OCI-LY7 (cell line): Measurements from ENCODE around the gene SUPT3H. TPM values are rescaled to one million over a fixed set of nuclear protein-coding genes. Genes with fewer than 3 reads are reported as not detected.

Experiments used
- BruUV-seq: library from RNA; stranded (reverse); fragments of 400-500 nt; replicated peaks from 2 replicates; lab custom pipeline; 2021; lab: Mats Ljungman, UMichigan
- CTCF ChIA-PET: fragments of 300-600 bp; sonication (Branson Sonifier 250); formaldehyde crosslinking; loops from one replicate; lab custom pipeline; 2022; ENCODE audit warnings: antibody characterized with exemption; ENCODE audit not compliant: unreplicated experiment; lab: Charles Lee
- POLR2A ChIA-PET: fragments of 300-600 bp; sonication (Branson Sonifier 250); formaldehyde crosslinking; loops from one replicate; lab custom pipeline; 2022; ENCODE audit warnings: antibody characterized with exemption; lab: Charles Lee
- DNase-seq: peaks from one replicate; pipeline ENCODE4 v3.0.0-alpha.2; 2015; ENCODE audit warnings: low spot score
- H2AFZ ChIP-seq: fragments of 200-600 bp; sonication (generic), shearing (Covaris generic); 2 replicates; pipeline ENCODE4 v1.6.1; 2014; ENCODE audit warnings: mild to moderate bottlenecking, antibody characterized with exemption, low read length, moderate library complexity
- H3K27ac ChIP-seq: fragments of 200-600 bp; sonication (generic); 2 replicates; pipeline ENCODE4 v1.5.1; 2014; ENCODE audit warnings: mixed run types, low read depth, mild to moderate bottlenecking, moderate library complexity, low read length, inconsistent platforms; ENCODE audit not compliant: poor library complexity, severe bottlenecking
- H3K36me3 ChIP-seq: fragments of 200-600 bp; sonication (generic); 2 replicates; pipeline ENCODE4 v1.6.1; 2014; ENCODE audit warnings: mild to moderate bottlenecking, antibody characterized with exemption, low read length, moderate library complexity, mixed read lengths; ENCODE audit not compliant: insufficient read depth
- H3K4me1 ChIP-seq: fragments of 200-600 bp; sonication (generic); 2 replicates; pipeline ENCODE4 v1.5.1; 2014; ENCODE audit warnings: mild to moderate bottlenecking, low read length; ENCODE audit not compliant: insufficient read depth, poor library complexity, severe bottlenecking
- H3K4me2 ChIP-seq: fragments of 200-600 bp; sonication (generic); 2 replicates; pipeline ENCODE4 v1.6.1; 2014; ENCODE audit warnings: mild to moderate bottlenecking, low read length
- H3K4me3 ChIP-seq: fragments of 200-600 bp; sonication (generic); 2 replicates; pipeline ENCODE4 v1.5.1; 2014; ENCODE audit warnings: mild to moderate bottlenecking, low read depth, low read length; ENCODE audit not compliant: poor library complexity, severe bottlenecking
- H3K79me2 ChIP-seq: fragments of 200-600 bp; sonication (generic); 2 replicates; pipeline ENCODE4 v1.6.1; 2016; ENCODE audit warnings: low read depth, mild to moderate bottlenecking, low read length, moderate library complexity, mixed read lengths; ENCODE audit not compliant: insufficient read depth
- H3K9me2 ChIP-seq: fragments of 200-600 bp; sonication (generic); 2 replicates; pipeline ENCODE4 v1.6.1; 2016; ENCODE audit warnings: mild to moderate bottlenecking, low read length, mixed read lengths; ENCODE audit not compliant: insufficient read depth
- H3K9me3 ChIP-seq: fragments of 200-600 bp; sonication (generic); 2 replicates; pipeline ENCODE4 v1.6.1; 2014; ENCODE audit warnings: mild to moderate bottlenecking, mixed run types, low read length, mixed read lengths
- H4K20me1 ChIP-seq: fragments of 200-600 bp; sonication (generic); 2 replicates; pipeline ENCODE4 v1.6.1; 2014; ENCODE audit warnings: mild to moderate bottlenecking, antibody characterized with exemption, low read length, moderate library complexity, mixed read lengths; ENCODE audit not compliant: insufficient read depth
- CTCF ChIP-seq: fragments of 200-600 bp; sonication (generic); conservative IDR thresholded peaks from 2 replicates; pipeline ENCODE4 v1.5.1; 2014; ENCODE audit warnings: mild to moderate bottlenecking, antibody characterized with exemption, low read length, moderate library complexity, mixed read lengths
- EZH2phosphoT487 ChIP-seq: fragments of 200-600 bp; sonication (generic); IDR thresholded peaks from 2 replicates; pipeline ENCODE4 v1.6.1; 2018; ENCODE audit warnings: low read depth, borderline replicate concordance, mild to moderate bottlenecking, mixed run types, antibody characterized with exemption, low read length, moderate library complexity, mixed read lengths
- intact Hi-C: fragments of 100-400 bp; cut with micrococcal nuclease; formaldehyde crosslinking; loops from one replicate; pipeline ENCODE4 v1.10.0; 2022; ENCODE audit not compliant: unreplicated experiment
- microRNA-seq: library from miRNA; unstranded; fragments of <30 nt; microRNA quantifications from one replicate; pipeline ENCODE4 v1.2.0, GENCODE V29; 2022; ENCODE audit warnings: borderline replicate concordance
- small RNA-seq: library from RNA; depleted of rRNA; stranded (forward); fragments of <200 nt; gene quantifications from one replicate; pipeline ENCODE3, GENCODE V24; 2014
- total RNA-seq, 2 experiments: library from RNA; depleted of rRNA in 1 of 2; stranded (reverse); fragments of >200 nt in 1 of 2; shearing (Covaris generic) in 1 of 2; gene quantifications; 2 replicates each; pipeline ENCODE4 v1.2.3, GENCODE V29; 2014 to 2022

Gene SUPT3H
- total RNA-seq, 2 experiments from 2014 or later, result 1.1 to 7.1 TPM

- Histone ChIP-seq H3K9me2 (no peaks in the 10 kb centered on the region), H3K79me2 (no peaks in the 10 kb centered on the region), H3K27ac (no peak overlapping the region), H3K4me1 (no peaks in the 10 kb centered on the region), H4K20me1 (no peaks in the 10 kb centered on the region), H3K9me3 (no peaks in the 10 kb centered on the region), H3K4me3 (no peak overlapping the region), H3K4me2 (no peak overlapping the region), H2AFZ (no peak overlapping the region), H3K36me3 (no peaks in the 10 kb centered on the region)
- ChIA-PET POLR2A (no interaction called here), CTCF (interaction anchor here (0.7 kb wide), 1 partner anchor 149 kb away, joined by 3 read pairs; no protein-coding TSS in a partner anchor)
- BruUV-seq, result no TSS peak
- no peak for DNase-seq
- TF ChIP-seq EZH2phosphoT487 (no peak), CTCF (no peak)
- intact Hi-C loops, result no loop called here
Measured at GRCh38 chr6:44780161-44780560, 597.6 kb downstream of the SUPT3H start.

- Histone ChIP-seq H3K9me2 (no peaks in the 10 kb centered on the region), H2AFZ (no peak overlapping the region), H3K4me2 (no peak overlapping the region), H3K79me2 (no peaks in the 10 kb centered on the region), H3K36me3 (no peaks in the 10 kb centered on the region), H3K4me3 (no peak overlapping the region), H3K27ac (no peak overlapping the region), H4K20me1 (no peaks in the 10 kb centered on the region), H3K9me3 (no peaks in the 10 kb centered on the region), H3K4me1 (no peaks in the 10 kb centered on the region)
- CTCF ChIA-PET, result interaction anchor here (0.7 kb wide), 1 partner anchor 148 kb away, joined by 3 read pairs; no protein-coding TSS in a partner anchor
- no peak for TF ChIP-seq CTCF
- no peak for TF ChIP-seq EZH2phosphoT487
- DNase-seq, result no peak
- no TSS peak for BruUV-seq
- intact Hi-C loops, result no loop called here
- POLR2A ChIA-PET, result no interaction called here
Measured at GRCh38 chr6:44779130-44779826, 598.5 kb downstream of the SUPT3H start.

Small RNAs within 50 kb of the gene (microRNA-seq; reads per million reads assigned to microRNA genes)
- not detected for gene MIR586

Small RNAs within 50 kb of the gene (small RNA-seq; reads per million reads assigned to genes)
- gene MIR586, result not detected

Other genes with a start within 250 kb of the SUPT3H start
- 0.44 TPM in 1 of 2 replicates, not detected in the other for gene RUNX2, start 49.6 kb downstream of the SUPT3H start, total RNA-seq (2014; rRNA removed; shearing (Covaris generic))
- 0.13 and 0.27 TPM in 2 replicates for gene RUNX2, start 49.6 kb downstream of the SUPT3H start, total RNA-seq (2022)